ENCODE results near the gene C1orf56. TPM values are rescaled to one million over a fixed set of nuclear protein-coding genes. Genes with fewer than 3 reads are reported as not detected.

The C1orf56 gene
- total RNA-seq, 6 donors from 2014 or later, result 2.6 to 9.4 (median 3.8) TPM

GRCh38 chr1:151051356-151052009 is 3.9 kb downstream of the C1orf56 start:
- Histone ChIP-seq H3K27ac (no peak overlapping the region), H3K4me1 (peaks cover 22 to 42% (median 30%) of the 10 kb centered on the region in 4 donors), H3K4me3 (no peak overlapping the region), H3K36me3 (peaks cover 39 to 56% (median 42%) of the 10 kb centered on the region in 4 donors), H3K27me3 (no peaks in the 10 kb centered on the region), H3K9me3 (no peaks in the 10 kb centered on the region)
- TF ChIP-seq EP300 (IDR thresholded peaks at IDR 0.05) (no peak), CTCF (IDR thresholded peaks at IDR 0.05) (no peak), POLR2A (IDR thresholded peaks at IDR 0.05) (no peak), POLR2AphosphoS5 (IDR thresholded peaks at IDR 0.05) (no peak)
- ATAC-seq (ENCODE audit: low FRiP score in 2 of 2), result no peak
- no peak for DNase-seq
- 42 to 83% methylated on average over 2 of the region's 2 CpGs for WGBS, 2 donors

- DNase-seq (no peak), ATAC-seq (ENCODE audit: low FRiP score in 2 of 2) (no peak)
- Histone ChIP-seq H3K4me1 (peaks cover 23 to 41% (median 38%) of the 10 kb centered on the region in 4 donors), H3K27me3 (no peaks in the 10 kb centered on the region), H3K27ac (peak overlapping the region; percentile 89 to 99 (median 98)), H3K36me3 (peaks cover 39 to 61% (median 42%) of the 10 kb centered on the region in 4 donors), H3K4me3 (peak overlapping the region in 1 of 4 donors; percentile 65), H3K9me3 (no peaks in the 10 kb centered on the region)
- TF ChIP-seq CTCF (IDR thresholded peaks at IDR 0.05), result no peak
- TF ChIP-seq POLR2A (IDR thresholded peaks at IDR 0.05), result no peak
- no peak for TF ChIP-seq POLR2AphosphoS5 (IDR thresholded peaks at IDR 0.05)
- TF ChIP-seq EP300 (IDR thresholded peaks at IDR 0.05), result no peak
- 91 to 93% methylated on average over 4 of the region's 4 CpGs for WGBS, 2 donors
Measured at GRCh38 chr1:151054971-151055547, 7.5 kb downstream of the C1orf56 start.

- Histone ChIP-seq H3K27me3 (no peaks in the 10 kb centered on the region), H3K27ac (peak overlapping the region; percentile 89 to 99 (median 98)), H3K36me3 (peaks cover 39 to 59% (median 42%) of the 10 kb centered on the region in 4 donors), H3K4me3 (peak overlapping the region in 2 of 4 donors; percentile 65 to 88), H3K4me1 (peaks cover 28 to 47% (median 40%) of the 10 kb centered on the region in 4 donors), H3K9me3 (no peaks in the 10 kb centered on the region)
- ATAC-seq (ENCODE audit: low FRiP score in 2 of 2), result no peak
- DNase-seq, result no peak
- 43 to 83% methylated on average over 1 to 2 of the region's 2 CpGs for WGBS, 2 donors
- TF ChIP-seq EP300 (IDR thresholded peaks at IDR 0.05) (no peak), CTCF (IDR thresholded peaks at IDR 0.05) (no peak), POLR2A (IDR thresholded peaks at IDR 0.05) (no peak), POLR2AphosphoS5 (IDR thresholded peaks at IDR 0.05) (no peak)
Measured at GRCh38 chr1:151055581-151055980, 8.0 kb downstream of the C1orf56 start.

- TF ChIP-seq POLR2AphosphoS5 (IDR thresholded peaks at IDR 0.05) (no peak), POLR2A (IDR thresholded peaks at IDR 0.05) (peak in 1 of 4 donors; percentile 36)
- WGBS, 2 donors, result 9 to 37% methylated on average over 2 of the region's 2 CpGs
- peaks cover 39 to 57% (median 42%) of the 10 kb centered on the region in 4 donors for H3K36me3 ChIP-seq
- DNase-seq, result no peak
- H3K27ac ChIP-seq, result peak overlapping the region; percentile 89 to 99 (median 98)
- H3K27me3 ChIP-seq, result no peaks in the 10 kb centered on the region
- H3K4me1 ChIP-seq, result peaks cover 30 to 47% (median 40%) of the 10 kb centered on the region in 4 donors
- no peaks in the 10 kb centered on the region for H3K9me3 ChIP-seq
- peak overlapping the region in 3 of 4 donors; percentile 1 to 88 (median 65) for H3K4me3 ChIP-seq
- no peak for ATAC-seq (ENCODE audit: low FRiP score in 2 of 2)
Measured at GRCh38 chr1:151056149-151056548, 8.6 kb downstream of the C1orf56 start.

GRCh38 chr1:151058692-151059091 is 11.1 kb downstream of the C1orf56 start:
- peak; percentile 23 to 74 for ATAC-seq (ENCODE audit: low FRiP score in 2 of 2)
- H3K4me1 ChIP-seq, result peaks cover 30 to 47% (median 40%) of the 10 kb centered on the region in 4 donors
- H3K36me3 ChIP-seq, result peaks cover 19 to 34% (median 22%) of the 10 kb centered on the region in 4 donors
- peak overlapping the region; percentile 89 to 99 (median 98) for H3K27ac ChIP-seq
- TF ChIP-seq POLR2AphosphoS5 (IDR thresholded peaks at IDR 0.05) (no peak), POLR2A (IDR thresholded peaks at IDR 0.05) (no peak), CTCF (IDR thresholded peaks at IDR 0.05) (no peak), EP300 (IDR thresholded peaks at IDR 0.05) (no peak)
- peak overlapping the region; percentile 65 to 93 (median 88) for H3K4me3 ChIP-seq
- H3K27me3 ChIP-seq, result no peaks in the 10 kb centered on the region
- no peaks in the 10 kb centered on the region for H3K9me3 ChIP-seq
- DNase-seq, result peak; percentile 63 to 85
- WGBS, 2 donors, result 1 to 2% methylated on average over 7 to 10 of the region's 10 CpGs
